HG02973 (cell line): ENCODE measurements around the gene SERPINB5.

ENCODE experiments used
- ATAC-seq: cut with Tn5 transposase; IDR thresholded peaks from one replicate; pipeline ENCODE4 v1.9.1; 2021; ENCODE audit warnings: moderate library complexity; ENCODE audit not compliant: unreplicated experiment

SERPINB5 gene

GRCh38 chr18:63520053-63520685, 43.4 kb downstream of the SERPINB5 start:
- ATAC-seq, result no peak

GRCh38 chr18:63523660-63524059, 46.9 kb downstream of the SERPINB5 start:
- no peak for ATAC-seq

- no peak for ATAC-seq
These were observed 50.5 kb downstream of the SERPINB5 start for GRCh38 chr18:63527251-63527650.

GRCh38 chr18:63528863-63529492, 52.2 kb downstream of the SERPINB5 start:
- ATAC-seq, result no peak

- ATAC-seq, result no peak
These were observed 55.7 kb downstream of the SERPINB5 start for GRCh38 chr18:63532471-63532870.

- no peak for ATAC-seq
These were observed 57.9 kb downstream of the SERPINB5 start for GRCh38 chr18:63534615-63535014.

GRCh38 chr18:63539904-63540510, 63.2 kb downstream of the SERPINB5 start:
- no peak for ATAC-seq

- no peak for ATAC-seq
These were observed 65.3 kb downstream of the SERPINB5 start, which contains the start of gene SERPINB12 for GRCh38 chr18:63542069-63542468. Gene SERPINB12 (plus strand): TSS chr18:63542369. CDS start chr18:63556160, 13,791 bp downstream.

GRCh38 chr18:63544017-63544416, 67.3 kb downstream of the SERPINB5 start:
- ATAC-seq, result no peak

- no peak for ATAC-seq
These were observed 68.2 kb downstream of the SERPINB5 start for GRCh38 chr18:63545000-63545399.

- ATAC-seq, result no peak
These were observed 73.3 kb downstream of the SERPINB5 start for GRCh38 chr18:63550068-63550467.

GRCh38 chr18:63551769-63552168, 75.0 kb downstream of the SERPINB5 start:
- no peak for ATAC-seq

- ATAC-seq, result no peak
These were observed 75.8 kb downstream of the SERPINB5 start for GRCh38 chr18:63552581-63552980.

- ATAC-seq, result no peak
These were observed 76.3 kb downstream of the SERPINB5 start for GRCh38 chr18:63553081-63553480.
